Measurements from ENCODE around the gene SPATA45. TPM values are rescaled to one million over a fixed set of nuclear protein-coding genes. Genes with fewer than 3 reads are reported as not detected.
"Not testable (repeated sequence)": the region's sequence is repeated elsewhere in the genome, so short reads cannot be mapped to it uniquely, and the experiment has no call there.

The SPATA45 gene
- not detected in 2 replicates for total RNA-seq
- 0.49 TPM for polyA plus RNA-seq (2012)

- DNase-seq (ENCODE audit: low read depth): no peak
Measured at GRCh38 chr1:212847549-212847948, at the start of gene SPATA45. Gene SPATA45, minus strand, starts transcription at chr1:212847649. Its CDS starts 11,500 bp downstream, at chr1:212836149.

- no peak for DNase-seq (ENCODE audit: low read depth)
Measured at GRCh38 chr1:212892108-212892507, 44.7 kb upstream of the SPATA45 start.

- no peak for DNase-seq (ENCODE audit: low read depth)
Measured at GRCh38 chr1:212884592-212884991, 37.1 kb upstream of the SPATA45 start.

GRCh38 chr1:212879947-212880690 is 32.7 kb upstream of the SPATA45 start:
- no peak for DNase-seq (ENCODE audit: low read depth)

GRCh38 chr1:212878418-212878817 is 31.0 kb upstream of the SPATA45 start:
- no peak for DNase-seq (ENCODE audit: low read depth)

GRCh38 chr1:212873518-212873917 is 26.1 kb upstream of the SPATA45 start:
- no peak for DNase-seq (ENCODE audit: low read depth)

- DNase-seq (ENCODE audit: low read depth): no peak
Measured at GRCh38 chr1:212871976-212872375, 24.5 kb upstream of the SPATA45 start.

- DNase-seq (ENCODE audit: low read depth): no peak
Measured at GRCh38 chr1:212867192-212867591, 19.7 kb upstream of the SPATA45 start.

GRCh38 chr1:212864201-212864600 is 16.8 kb upstream of the SPATA45 start:
- DNase-seq (ENCODE audit: low read depth): no peak

GRCh38 chr1:212863345-212863744 is 15.9 kb upstream of the SPATA45 start:
- DNase-seq (ENCODE audit: low read depth): not testable (repeated sequence)

GRCh38 chr1:212862111-212862690 is 14.8 kb upstream of the SPATA45 start:
- no peak for DNase-seq (ENCODE audit: low read depth)

GRCh38 chr1:212860713-212861581 is 13.5 kb upstream of the SPATA45 start:
- DNase-seq (ENCODE audit: low read depth): no peak

- DNase-seq (ENCODE audit: low read depth): peak; percentile 26
Measured at GRCh38 chr1:212858461-212859265, 11.2 kb upstream of the SPATA45 start.

GRCh38 chr1:212857992-212858460 is 10.6 kb upstream of the SPATA45 start, which contains the start of gene FLVCR1:
Gene FLVCR1, plus strand, starts transcription at chr1:212858275. Its CDS starts 178 bp downstream, at chr1:212858453.
- DNase-seq (ENCODE audit: low read depth): peak; percentile 97

- no peak for DNase-seq (ENCODE audit: low read depth)
Measured at GRCh38 chr1:212856755-212857154, 9.3 kb upstream of the SPATA45 start.

GRCh38 chr1:212853658-212854057 is 6.2 kb upstream of the SPATA45 start:
- no peak for DNase-seq (ENCODE audit: low read depth)

- DNase-seq (ENCODE audit: low read depth): no peak
Measured at GRCh38 chr1:212852105-212852688, 4.7 kb upstream of the SPATA45 start.

GRCh38 chr1:212844521-212844920 is 2.9 kb downstream of the SPATA45 start:
- not testable (repeated sequence) for DNase-seq (ENCODE audit: low read depth)

- no peak for DNase-seq (ENCODE audit: low read depth)
Measured at GRCh38 chr1:212838145-212838544, 9.3 kb downstream of the SPATA45 start.

Data from myocyte (in vitro differentiated cells).